NCI-H1048 (cell line): ENCODE data around the gene JADE2.
"Not testable (repeated sequence)": the region's sequence is repeated elsewhere in the genome, so short reads cannot be mapped to it uniquely, and the experiment has no call there.

Experiments used
- DNase-seq: peaks from one replicate; lab custom pipeline; 2025; lab: John Stamatoyannopoulos, UW

JADE2 gene

GRCh38 chr5:134507452-134507851 lies 18.0 kb upstream of the JADE2 start:
- no peak for DNase-seq

DNA sequence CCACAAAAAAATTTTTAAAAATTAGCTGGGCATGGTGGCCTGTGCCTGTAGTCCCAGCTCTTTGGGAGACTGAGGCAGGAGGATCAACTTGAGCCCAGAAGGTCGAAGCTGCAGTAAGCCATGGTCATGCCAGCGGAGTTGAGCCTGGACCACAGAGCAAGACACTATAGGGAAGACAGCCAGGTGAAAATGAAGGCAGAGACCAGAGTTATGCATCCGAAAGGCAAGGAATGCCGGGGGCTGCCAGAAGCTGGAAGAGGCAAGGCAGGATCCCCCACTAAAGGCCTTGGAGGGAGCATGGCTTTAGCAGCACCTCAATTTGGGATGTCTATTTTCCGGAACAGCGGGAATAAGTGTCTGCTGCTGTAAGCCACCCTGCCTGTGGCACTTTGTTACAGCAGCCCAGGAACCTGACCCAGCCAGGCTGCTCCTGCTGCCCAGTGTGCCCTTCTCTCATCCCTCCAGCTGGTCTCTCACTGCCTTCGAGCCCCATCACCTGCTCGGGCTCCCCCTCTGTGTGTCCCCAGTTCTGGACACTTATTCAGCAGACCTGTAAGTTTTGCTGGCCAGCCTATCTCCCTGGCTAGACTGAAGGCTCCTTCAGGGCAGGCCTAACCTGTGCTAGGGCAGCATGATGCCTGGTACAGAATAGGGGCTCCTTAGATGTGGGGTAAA lies 16.8 kb upstream of the JADE2 start:
- DNase-seq: no peak

DNA sequence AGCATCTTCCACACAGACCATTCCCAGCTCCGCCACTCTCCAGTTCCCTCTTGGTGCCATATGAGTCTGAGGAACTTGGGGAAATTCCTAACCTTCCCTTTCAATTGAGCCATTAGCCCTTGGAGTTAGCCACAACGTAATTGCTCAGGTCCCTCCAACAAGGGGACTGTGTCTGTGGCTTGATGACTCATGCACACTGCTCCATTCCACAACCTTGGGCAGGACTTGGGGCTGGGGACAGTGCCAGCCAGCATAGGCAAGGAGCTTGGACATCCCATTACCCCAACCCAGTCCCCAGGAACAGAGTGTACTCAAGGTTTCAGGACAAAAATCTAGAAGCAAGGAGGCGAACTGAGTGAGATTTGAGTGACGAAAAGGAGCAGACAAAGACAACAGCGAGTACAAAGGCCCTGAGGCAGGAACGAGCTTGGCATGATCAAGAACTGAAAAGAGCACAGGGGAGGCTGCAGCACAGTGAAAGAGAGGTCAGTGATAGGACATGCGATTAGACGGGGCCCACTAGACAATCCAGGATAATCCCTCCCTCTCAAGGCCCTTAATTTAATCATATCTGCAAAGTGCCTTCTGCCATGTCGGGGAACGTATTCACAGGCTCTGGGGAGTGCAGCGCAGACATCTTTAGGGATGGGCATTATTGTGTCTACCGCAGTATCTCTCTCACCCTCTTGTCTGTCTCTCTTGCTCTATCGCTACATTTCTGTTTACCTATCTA lies 16.0 kb upstream of the JADE2 start:
- no peak for DNase-seq

DNA sequence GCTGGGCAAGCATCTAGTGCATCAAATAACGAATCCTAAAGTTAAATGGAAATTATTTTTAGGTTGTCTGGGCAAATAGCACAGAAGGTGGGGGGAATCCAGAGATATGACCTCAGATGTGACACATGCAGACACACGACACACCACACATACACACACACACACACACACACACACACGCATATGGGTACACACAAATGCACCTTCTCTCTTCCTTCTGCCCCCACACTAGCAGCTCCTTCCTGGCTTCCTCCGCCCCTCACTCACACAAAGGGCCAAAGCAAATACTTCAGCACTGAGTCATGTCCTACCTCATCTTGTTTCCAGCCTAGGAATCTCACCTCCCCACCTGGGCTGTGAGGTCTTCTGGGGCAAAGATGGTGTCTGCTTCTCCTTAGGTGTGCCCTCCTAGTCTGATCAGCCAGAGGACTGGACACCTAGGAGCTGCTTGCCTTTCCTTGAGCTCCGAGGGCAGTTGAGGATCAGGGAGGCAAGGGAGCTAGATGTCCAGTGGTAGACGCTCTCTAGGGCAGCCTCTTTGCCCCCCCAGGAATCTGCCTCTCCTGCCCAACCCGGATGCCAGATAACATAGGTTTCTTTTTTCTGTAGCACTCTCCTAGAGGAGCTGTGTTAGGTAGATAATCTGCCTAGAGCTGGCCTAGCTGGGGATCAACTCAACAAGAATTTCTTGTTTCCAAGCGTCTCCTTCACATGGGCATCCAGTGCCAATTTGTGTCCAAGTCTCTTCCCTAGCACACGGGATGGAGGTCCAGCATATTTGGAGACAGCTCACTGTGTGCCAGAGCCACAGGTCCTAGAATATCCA lies 14.3 kb upstream of the JADE2 start:
- DNase-seq: no peak

DNA sequence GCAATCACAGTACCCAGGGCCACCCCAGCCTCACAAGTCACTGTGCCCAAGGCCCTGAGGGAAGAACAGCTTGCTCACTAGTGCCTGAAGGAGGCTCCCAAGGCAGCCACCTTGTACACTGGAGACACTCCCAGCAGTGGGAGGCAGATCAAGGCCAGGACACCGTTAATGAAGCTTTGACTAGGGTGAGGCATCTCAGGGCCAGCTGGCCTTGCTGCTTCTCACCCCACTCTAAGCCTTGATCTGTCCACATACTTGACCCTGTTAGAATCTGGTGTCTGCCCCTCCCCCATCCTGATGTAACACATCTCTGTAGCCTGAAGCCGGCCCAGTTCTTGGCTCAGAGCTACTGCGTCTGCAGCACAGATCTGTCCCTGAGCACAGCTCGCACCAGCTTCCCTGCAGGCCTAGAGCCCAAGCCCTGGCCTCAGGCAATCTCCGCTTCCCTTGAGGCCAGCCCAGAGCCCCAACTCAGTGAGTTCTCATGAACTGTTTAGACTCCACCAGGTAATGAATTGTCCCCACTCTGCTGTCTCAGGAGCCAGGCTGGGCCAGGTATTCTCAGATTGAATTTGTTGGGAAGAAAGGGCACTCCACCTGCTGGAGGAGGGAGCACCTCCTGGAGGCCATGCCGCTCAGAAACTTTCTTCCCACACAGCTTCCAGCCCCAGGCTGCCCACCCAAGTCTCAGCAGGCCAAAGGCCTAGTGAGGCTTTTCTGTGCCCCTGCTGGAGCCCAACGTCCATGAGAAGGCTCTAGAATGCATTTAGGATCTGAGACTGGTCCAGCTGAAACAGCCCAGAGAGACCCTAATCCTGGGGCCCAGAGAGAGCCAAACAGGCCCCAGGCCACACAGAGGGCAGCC lies 13.4 kb upstream of the JADE2 start:
- DNase-seq: no peak

GRCh38 chr5:134512661-134512999 lies 12.8 kb upstream of the JADE2 start:
- no peak for DNase-seq

- DNase-seq: no peak
Observed at GRCh38 chr5:134515801-134516200, 9.7 kb upstream of the JADE2 start.

DNA sequence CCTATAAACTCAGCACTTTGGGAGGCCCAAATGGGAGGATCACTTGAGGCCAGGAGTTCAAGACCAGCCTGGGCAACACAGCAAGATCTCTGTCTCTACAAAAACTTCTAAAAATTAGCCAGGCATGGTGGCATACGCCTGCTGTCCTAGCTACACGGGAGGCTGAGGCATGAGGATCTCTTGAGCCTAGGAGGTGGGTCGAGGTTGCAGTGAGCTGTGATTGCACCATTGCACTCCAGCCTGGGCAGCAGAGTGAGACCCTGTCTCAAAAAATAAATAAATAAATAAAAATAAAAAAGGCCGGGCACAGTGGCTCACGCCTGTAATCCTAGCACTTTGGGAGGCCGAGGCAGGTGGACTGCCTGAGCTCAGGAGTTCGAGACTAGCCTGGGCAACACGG lies 8.5 kb upstream of the JADE2 start:
- DNase-seq: not testable (repeated sequence)

DNA sequence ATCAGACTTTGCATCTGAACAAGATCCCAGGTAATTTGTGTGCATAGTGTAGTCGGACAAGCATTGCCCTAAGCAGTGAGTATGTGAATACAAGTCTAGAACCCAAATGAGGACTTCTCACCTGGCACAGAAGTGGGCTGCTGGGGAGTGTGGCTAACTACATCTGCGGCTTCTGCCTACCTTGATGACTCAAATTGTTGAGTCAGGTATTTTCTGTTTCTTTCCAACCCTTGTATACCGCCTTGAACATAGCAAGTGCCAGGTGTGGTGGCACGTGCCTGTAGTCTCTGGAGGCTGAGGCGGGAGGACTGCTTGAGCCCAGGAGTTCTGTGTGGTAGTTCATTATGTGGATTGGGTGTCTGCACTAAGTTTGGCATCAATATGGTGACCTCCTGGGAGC lies 7.9 kb upstream of the JADE2 start:
- no peak for DNase-seq

DNA sequence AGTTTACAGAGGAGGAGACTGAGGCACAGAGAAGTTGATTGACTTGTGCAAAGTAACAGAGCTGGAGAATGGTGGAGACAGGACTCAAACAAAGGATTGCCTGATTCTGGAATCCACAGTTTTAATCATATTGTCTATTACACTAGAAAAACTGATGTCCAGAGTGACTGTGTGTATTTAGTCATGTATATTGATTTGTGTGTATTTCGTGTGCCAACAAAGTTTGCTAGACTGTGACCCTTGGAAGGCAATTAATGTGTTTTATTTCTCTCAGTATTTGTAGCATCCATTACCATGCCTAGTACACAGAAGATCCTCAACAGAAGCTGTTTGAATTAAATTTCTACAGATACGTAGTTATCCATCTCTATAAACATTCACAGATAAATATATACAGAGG lies 5.5 kb upstream of the JADE2 start:
- no peak for DNase-seq

- no peak for DNase-seq
Observed at GRCh38 chr5:134521841-134522240, 3.6 kb upstream of the JADE2 start.

- DNase-seq: no peak
Observed at GRCh38 chr5:134523543-134524271, 1.8 kb upstream of the JADE2 start.

DNA sequence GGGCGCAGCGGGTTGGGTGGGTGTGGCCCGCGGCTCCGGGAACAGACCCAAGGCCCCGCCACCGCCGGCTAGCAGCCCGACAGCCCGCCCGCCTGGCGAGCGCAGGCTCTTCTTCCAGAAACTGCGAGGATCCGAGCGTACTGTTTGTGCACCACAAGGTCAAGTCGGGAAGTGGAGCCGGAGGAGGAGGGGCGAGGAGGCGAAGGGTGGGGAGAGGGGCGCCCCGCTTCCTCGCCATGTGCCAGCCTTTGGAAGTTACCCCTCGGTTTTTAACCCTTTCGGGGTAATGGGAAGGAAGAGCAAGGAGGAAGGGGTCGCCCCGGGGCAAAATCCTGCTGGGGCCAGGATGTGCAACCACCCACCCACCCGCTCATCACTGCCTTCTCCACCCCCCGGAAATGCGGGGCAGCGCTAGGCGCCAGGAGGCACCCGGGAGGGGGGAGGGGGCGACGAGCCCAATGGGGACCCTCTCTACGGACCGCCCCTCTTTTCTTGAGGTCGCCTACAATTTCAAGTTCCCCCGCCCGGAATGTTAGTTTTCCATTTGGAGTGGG lies 1.1 kb upstream of the JADE2 start:
- DNase-seq: no peak

DNA sequence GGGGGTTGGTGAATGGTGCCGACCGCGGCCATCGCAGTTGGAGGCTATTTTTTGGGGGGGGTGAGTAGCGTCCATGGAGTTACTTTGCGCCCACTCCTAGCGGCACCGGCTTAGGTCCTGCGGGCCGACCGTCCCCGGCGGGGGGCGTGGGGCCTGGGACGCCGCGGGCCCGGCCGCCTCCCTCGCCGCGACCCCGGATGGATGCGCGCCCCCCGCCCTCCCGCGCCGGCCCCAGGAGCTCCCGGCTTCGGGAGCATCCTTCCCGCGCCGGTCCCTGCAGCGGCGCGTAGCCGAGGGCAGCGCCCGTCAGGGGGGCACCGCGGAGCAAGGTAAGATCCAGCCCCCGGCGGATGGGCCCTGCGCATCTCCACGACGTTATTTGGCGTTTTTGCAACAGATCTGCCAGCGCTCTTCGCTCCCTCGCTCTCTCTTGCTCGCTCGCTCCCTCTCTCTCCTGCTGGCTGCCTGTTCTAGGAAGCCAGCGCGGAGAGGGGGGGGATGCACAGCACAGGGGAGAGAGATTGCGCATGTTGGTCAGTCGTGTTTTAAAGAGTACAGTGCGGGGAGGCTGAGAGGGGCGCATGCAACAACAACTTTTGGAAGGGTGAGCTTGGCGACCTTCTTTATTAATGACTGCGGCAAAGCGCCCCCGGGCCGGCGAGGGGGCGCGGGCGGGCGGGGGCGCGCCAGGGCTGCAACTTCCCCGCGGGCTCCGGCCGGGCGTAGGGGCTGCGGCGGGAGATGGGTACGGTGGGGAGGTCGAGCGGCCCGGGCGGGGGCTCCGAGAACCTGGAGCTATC lies 413 bp downstream of the JADE2 start:
- no peak for DNase-seq

DNA sequence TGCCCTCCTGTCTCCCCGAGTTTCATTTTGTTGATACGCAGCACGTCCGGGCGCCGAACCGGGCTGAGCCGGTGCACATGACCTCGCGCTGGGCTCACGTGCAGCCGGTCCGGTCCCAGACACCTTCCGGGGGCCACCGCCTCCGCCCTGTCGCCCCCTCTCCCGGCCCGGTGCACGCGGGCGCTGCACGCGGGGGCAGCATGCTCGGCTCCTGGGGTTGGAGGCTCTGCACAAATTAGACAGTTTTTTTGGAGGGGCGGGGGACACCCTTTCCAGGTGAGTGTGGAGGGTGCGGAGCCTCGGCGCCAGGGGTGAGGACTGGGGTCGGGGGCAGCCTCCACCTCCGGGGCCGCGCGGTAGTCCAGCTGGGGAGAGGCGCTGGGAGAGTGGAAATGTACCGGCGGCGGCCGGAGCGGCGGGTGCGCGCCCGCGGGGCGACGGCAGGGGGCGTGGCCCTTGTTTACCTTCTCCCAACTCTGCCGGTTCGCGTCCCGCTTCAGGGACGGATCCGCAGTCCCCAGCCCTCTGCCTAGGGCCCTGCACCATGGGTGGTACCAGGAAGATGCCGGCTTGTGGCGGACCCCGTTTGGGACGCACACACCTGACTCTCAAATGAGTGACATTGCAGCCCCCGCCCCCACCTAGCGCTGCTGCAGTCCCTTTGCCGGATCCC lies 1.1 kb downstream of the JADE2 start:
- DNase-seq: no peak

DNA sequence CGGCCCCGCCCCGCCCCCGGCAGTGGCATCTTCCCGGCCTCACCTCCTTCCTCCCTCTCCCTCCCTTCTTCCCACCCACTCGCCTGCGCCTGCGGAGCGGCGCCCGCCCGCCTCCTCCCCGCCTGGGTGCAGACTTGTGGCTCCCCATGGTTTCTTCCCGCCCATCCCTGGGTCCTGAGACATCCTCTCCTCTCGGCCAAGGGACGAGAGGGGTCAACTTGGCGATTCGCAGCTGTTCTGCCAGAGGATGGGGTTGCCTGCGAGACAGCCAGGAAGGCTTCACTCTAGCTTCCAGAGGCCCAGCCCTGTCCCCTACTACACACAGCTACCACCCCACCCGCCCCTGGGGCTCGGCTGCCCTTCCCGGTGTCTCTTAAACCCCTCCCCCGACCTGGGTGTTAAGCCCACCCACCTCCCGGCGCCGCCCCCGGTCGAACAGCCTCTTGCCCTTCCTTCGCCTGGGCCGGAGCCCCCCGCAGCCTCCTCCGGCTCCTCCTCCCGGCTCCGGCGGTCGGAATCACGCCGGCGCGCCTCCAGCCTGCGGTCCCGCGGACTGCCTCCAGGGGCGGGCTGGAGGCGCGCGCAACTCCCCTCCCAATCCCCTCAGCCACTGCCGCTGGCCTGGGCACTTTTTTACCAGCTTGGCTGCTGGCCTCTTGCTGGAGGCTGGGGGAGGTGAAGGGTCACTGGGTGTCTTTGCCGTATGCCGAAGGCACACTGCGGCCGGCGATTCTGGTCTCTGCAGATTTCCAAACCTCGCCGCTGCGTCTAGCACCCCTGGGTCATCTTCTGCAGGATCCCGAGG lies 1.9 kb downstream of the JADE2 start:
- DNase-seq: peak; percentile 24

GRCh38 chr5:134527961-134528424 lies 2.5 kb downstream of the JADE2 start:
- no peak for DNase-seq

GRCh38 chr5:134528556-134528955 lies 3.1 kb downstream of the JADE2 start:
- DNase-seq: no peak

- no peak for DNase-seq
Observed at GRCh38 chr5:134529460-134529859, 4.0 kb downstream of the JADE2 start.
